GM06990 (cell line): ENCODE results near the gene NPTX1.

Experiments used
- DNase-seq: peaks from one replicate; pipeline ENCODE4 v3.0.0-alpha.2; 2011; ENCODE audit not compliant: insufficient read length; ENCODE audit errors: extremely low read depth
- H3K27me3 ChIP-seq: replicated peaks from 2 replicates; pipeline ENCODE4 v1.6.0; 2011; ENCODE audit warnings: low read length; ENCODE audit not compliant: control insufficient read depth, insufficient read depth
- H3K36me3 ChIP-seq: 2 replicates; pipeline ENCODE4 v1.5.1; 2011; ENCODE audit warnings: low read length; ENCODE audit not compliant: control insufficient read depth, insufficient read depth
- H3K4me3 ChIP-seq: replicated peaks from 2 replicates; pipeline ENCODE4 v1.5.1; 2011; ENCODE audit warnings: low read depth, mild to moderate bottlenecking, control low read depth, low read length
- CTCF ChIP-seq: IDR thresholded peaks from 2 replicates; pipeline ENCODE4 v1.5.1; 2011; ENCODE audit warnings: low read length, control low read depth, mild to moderate bottlenecking, inconsistent platforms; ENCODE audit not compliant: insufficient read depth, poor library complexity, severe bottlenecking

NPTX1 gene

DNA sequence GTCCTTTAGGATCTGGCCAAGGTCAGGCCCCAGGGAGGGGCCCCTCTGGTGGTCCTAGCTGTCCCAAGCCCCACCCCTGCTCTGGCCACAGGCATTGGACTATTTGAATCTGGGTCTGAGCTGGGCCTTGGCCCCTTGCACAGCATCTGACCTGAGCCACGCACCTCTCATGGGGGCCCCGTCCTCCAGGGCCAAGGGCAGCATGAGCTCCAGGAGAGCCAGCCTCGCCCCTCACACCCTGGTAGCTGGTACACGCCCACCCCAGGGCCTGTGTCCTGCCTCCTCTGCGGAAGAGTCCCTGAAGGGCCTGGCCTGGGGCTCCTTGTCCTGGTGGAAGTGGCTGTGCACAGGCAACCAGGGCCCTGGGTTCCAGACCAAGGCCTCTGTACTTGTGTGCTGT lies 37.6 kb downstream of the NPTX1 start:
- no peaks in the 10 kb centered on the region for H3K36me3 ChIP-seq
- no peak for TF ChIP-seq CTCF
- H3K4me3 ChIP-seq, result no peak overlapping the region
- peaks cover 2% of the 10 kb centered on the region; the same call in 1 of the 2 replicates for H3K27me3 ChIP-seq
- DNase-seq, result no peak

DNA sequence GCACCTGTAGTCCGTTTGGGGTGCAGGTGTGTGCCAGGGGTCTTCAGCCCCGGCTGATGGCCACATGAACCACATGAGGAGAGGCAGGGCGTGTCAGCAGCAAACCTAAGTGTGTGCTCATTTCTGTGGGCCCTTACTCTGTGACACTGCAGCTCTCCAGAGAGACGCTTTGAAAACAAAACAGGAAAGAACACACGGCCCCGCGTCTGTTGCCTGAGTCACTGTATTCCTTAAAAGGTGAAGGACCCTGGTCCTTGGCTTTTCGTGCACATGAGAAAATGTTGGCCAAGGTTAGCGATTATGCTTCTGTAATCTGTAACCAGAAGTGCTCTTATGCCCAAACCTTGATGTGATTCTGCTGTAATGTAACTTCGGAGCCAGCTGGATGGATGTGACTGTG lies 38.9 kb downstream of the NPTX1 start:
- H3K27me3 ChIP-seq, result peaks cover 2% of the 10 kb centered on the region; the same call in 1 of the 2 replicates
- TF ChIP-seq CTCF, result no peak
- no peak for DNase-seq
- H3K36me3 ChIP-seq, result no peaks in the 10 kb centered on the region
- no peak overlapping the region for H3K4me3 ChIP-seq

DNA sequence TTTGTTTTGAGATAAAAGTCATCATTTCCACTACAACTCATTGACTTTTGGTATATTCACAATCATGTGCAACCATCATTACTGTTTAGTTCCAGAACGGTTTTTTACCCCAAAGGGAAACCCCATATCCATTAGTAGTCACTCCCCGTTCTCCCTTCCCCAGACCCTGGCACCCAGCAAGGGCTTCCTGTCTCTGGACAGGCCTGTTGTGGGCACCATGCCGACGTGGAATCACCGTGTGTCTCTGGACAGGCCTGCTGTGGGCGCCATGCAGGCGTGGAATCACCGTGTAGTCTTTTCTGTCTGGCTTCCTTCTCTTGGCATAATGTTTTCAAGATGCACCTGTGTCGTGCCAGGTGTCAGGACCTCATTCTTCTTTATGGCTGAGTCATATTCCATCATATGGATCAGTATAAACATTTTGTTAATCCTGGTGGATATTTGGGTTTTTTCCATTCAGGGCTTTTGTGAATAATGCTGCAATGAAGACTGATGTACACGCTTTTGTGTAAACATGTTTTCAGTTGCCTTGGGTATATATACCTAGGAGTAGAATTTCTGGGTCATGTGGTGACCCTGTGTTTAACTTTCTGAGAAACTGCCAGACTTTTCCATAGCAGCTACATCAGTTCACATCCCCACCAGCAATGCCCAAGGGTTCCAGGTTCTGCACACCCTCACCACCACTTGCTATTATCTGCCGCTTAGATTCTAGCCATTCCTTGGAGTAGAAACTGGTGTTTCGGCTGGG lies 42.3 kb downstream of the NPTX1 start:
- Histone ChIP-seq H3K27me3 (peaks cover 2% of the 10 kb centered on the region; the same call in 1 of the 2 replicates), H3K4me3 (no peak overlapping the region), H3K36me3 (no peaks in the 10 kb centered on the region)
- DNase-seq, result no peak
- TF ChIP-seq CTCF, result no peak

GRCh38 chr17:80432961-80433550 lies 43.4 kb downstream of the NPTX1 start:
- Histone ChIP-seq H3K36me3 (no peaks in the 10 kb centered on the region), H3K4me3 (no peak overlapping the region), H3K27me3 (peaks cover 2% of the 10 kb centered on the region; the same call in 1 of the 2 replicates)
- no peak for TF ChIP-seq CTCF
- no peak for DNase-seq

DNA sequence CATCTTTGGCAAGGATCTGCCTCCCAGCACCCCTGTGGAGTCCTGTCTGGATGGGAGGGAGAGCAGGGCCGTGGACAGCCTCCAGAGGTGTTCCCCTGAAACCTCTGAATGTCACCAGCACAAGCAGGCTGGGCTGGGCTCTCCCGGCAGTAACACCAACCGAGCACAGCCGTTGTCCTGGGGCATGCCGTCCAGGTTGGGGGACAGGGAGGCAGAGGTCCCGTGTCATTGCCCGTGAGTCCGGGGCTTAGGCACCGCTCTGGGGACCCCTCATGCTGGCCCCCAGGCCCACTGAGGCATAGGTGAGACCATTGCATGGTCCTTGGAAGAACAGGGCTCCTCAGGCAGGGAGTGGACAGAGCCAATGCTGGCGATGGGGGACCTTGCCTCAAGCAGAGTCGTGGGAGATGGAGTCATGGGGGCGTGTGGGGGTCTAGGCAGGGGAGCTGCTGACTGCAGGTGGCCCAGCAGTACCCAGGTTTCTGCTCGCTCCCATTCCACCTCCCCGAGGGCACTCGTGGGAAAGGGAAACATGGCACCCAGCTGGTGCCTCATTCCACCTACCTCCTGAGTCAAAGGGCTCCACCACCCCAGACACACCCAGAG lies 44.0 kb downstream of the NPTX1 start:
- no peak for TF ChIP-seq CTCF
- Histone ChIP-seq H3K27me3 (peaks cover 2% of the 10 kb centered on the region; the same call in 1 of the 2 replicates), H3K36me3 (no peaks in the 10 kb centered on the region), H3K4me3 (no peak overlapping the region)
- DNase-seq, result no peak
